ENCODE data around the gene PYM1.

PYM1 gene

DNA sequence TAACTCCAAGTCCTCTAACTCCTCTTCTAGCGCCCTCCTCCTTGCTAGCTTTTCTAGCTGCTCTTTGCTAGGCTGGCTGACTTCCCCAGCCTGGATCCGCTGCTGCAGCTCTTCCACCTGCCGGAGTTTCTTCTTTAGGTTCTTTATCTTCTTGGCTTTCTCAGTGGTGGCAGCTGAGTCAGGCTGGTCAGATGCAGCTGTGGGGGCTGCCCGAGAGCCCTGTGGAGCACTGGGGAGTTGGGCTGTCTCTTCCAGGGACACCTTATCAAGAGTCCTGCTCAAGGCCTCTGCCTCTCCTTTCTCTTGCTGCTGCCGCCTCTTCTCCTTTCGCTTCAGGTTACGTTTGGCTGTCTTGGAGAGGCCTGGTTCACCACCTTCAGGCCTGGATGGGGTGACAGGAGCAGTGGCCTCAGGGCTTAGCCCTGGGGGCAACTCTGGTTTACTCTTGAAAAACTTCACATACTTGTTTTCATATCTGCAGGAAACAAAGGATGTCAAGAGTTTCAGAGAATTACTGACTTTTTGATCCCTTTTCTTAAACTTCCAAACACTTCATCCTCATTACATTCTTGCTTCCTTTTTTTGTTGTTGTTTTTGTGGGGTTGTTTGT is 25.7 kb downstream of the PYM1 start:
- Histone ChIP-seq H3K36me3 (ENCODE audit: insufficient read depth, low read length) (peaks cover 42% of the 10 kb centered on the region), H3K9ac (ENCODE audit: low read length) (no peak overlapping the region), H3K4me2 (ENCODE audit: low read length) (no peak overlapping the region), H3K79me2 (ENCODE audit: insufficient read depth, low read length) (peaks cover 4% of the 10 kb centered on the region; the same call in 1 of the 2 replicates), H3F3A (ENCODE audit: insufficient read depth, low read length) (no peaks in the 10 kb centered on the region; the same call in 1 of the 2 replicates), H3K4me1 (ENCODE audit: insufficient read depth, low read length, severe bottlenecking) (no peaks in the 10 kb centered on the region), H3K9me3 (ENCODE audit: low read length) (no peaks in the 10 kb centered on the region), H2AFZ (ENCODE audit: low read length) (no peak overlapping the region), H3K27me3 (ENCODE audit: insufficient read depth, low read length) (no peaks in the 10 kb centered on the region), H4K20me1 (ENCODE audit: insufficient read depth, low read length) (no peaks in the 10 kb centered on the region), H3K4me3 (ENCODE audit: low read depth, low read length, poor library complexity, severe bottlenecking) (no peak overlapping the region), H3K9me2 (ENCODE audit: low read depth, low read length) (no peaks in the 10 kb centered on the region), H3K27ac (ENCODE audit: low read depth, low read length, poor library complexity, severe bottlenecking) (no peak overlapping the region)
- no peak for TF ChIP-seq EZH2 (IDR thresholded peaks at IDR 0.05; ENCODE audit: borderline replicate concordance, low read length)
- no peak for TF ChIP-seq CTCF (IDR thresholded peaks at IDR 0.05; ENCODE audit: low read length)

- TF ChIP-seq EZH2 (IDR thresholded peaks at IDR 0.05; ENCODE audit: borderline replicate concordance, low read length) (no peak), CTCF (IDR thresholded peaks at IDR 0.05; ENCODE audit: low read length) (no peak)
- no peaks in the 10 kb centered on the region for H3K79me2 ChIP-seq (ENCODE audit: insufficient read depth, low read length)
- no peaks in the 10 kb centered on the region for H3K27me3 ChIP-seq (ENCODE audit: insufficient read depth, low read length)
- H4K20me1 ChIP-seq (ENCODE audit: insufficient read depth, low read length), result no peaks in the 10 kb centered on the region
- H3K36me3 ChIP-seq (ENCODE audit: insufficient read depth, low read length), result peaks cover 36% of the 10 kb centered on the region
- no peak overlapping the region for H2AFZ ChIP-seq (ENCODE audit: low read length)
- no peaks in the 10 kb centered on the region for H3K4me1 ChIP-seq (ENCODE audit: insufficient read depth, low read length, severe bottlenecking)
- H3F3A ChIP-seq (ENCODE audit: insufficient read depth, low read length), result no peaks in the 10 kb centered on the region; the same call in 1 of the 2 replicates
- H3K27ac ChIP-seq (ENCODE audit: low read depth, low read length, poor library complexity, severe bottlenecking), result no peak overlapping the region
- no peak overlapping the region for H3K4me2 ChIP-seq (ENCODE audit: low read length)
- H3K4me3 ChIP-seq (ENCODE audit: low read depth, low read length, poor library complexity, severe bottlenecking), result no peak overlapping the region
- H3K9ac ChIP-seq (ENCODE audit: low read length), result no peak overlapping the region
- no peaks in the 10 kb centered on the region for H3K9me2 ChIP-seq (ENCODE audit: low read depth, low read length)
- no peaks in the 10 kb centered on the region for H3K9me3 ChIP-seq (ENCODE audit: low read length)
Measured at GRCh38 chr12:55899082-55899481, 28.6 kb downstream of the PYM1 start.

DNA sequence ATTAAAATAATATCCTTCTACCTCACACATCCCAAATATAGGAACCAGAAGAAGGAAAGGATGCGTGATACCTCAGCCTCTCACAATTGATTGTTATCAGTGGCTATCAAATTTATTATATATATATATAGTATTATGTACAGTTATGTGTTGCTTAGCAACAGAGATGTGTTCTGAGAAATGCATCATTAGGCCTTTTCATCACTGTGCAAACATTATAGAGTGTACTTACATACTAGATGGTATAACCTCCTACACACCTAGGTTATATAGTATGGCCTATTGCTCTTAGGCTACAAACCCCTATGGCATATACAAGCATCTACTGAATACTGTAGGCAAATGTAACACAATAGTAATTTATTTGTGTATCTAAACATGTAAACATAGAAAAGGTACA is 34.0 kb downstream of the PYM1 start:
- H3K4me2 ChIP-seq (ENCODE audit: low read length), result no peak overlapping the region
- no peaks in the 10 kb centered on the region for H3K9me2 ChIP-seq (ENCODE audit: low read depth, low read length)
- H3K79me2 ChIP-seq (ENCODE audit: insufficient read depth, low read length), result no peaks in the 10 kb centered on the region
- TF ChIP-seq CTCF (IDR thresholded peaks at IDR 0.05; ENCODE audit: low read length), result no peak
- no peak for TF ChIP-seq EZH2 (IDR thresholded peaks at IDR 0.05; ENCODE audit: borderline replicate concordance, low read length)
- H3K4me3 ChIP-seq (ENCODE audit: low read depth, low read length, poor library complexity, severe bottlenecking), result no peak overlapping the region
- no peaks in the 10 kb centered on the region for H3K27me3 ChIP-seq (ENCODE audit: insufficient read depth, low read length)
- H3K9ac ChIP-seq (ENCODE audit: low read length), result no peak overlapping the region
- no peaks in the 10 kb centered on the region for H3K9me3 ChIP-seq (ENCODE audit: low read length)
- H3K36me3 ChIP-seq (ENCODE audit: insufficient read depth, low read length), result no peaks in the 10 kb centered on the region; the same call in 1 of the 2 replicates
- no peak overlapping the region for H3K27ac ChIP-seq (ENCODE audit: low read depth, low read length, poor library complexity, severe bottlenecking)
- no peaks in the 10 kb centered on the region for H3F3A ChIP-seq (ENCODE audit: insufficient read depth, low read length)
- no peak overlapping the region for H2AFZ ChIP-seq (ENCODE audit: low read length)
- H3K4me1 ChIP-seq (ENCODE audit: insufficient read depth, low read length, severe bottlenecking), result no peaks in the 10 kb centered on the region
- no peaks in the 10 kb centered on the region for H4K20me1 ChIP-seq (ENCODE audit: insufficient read depth, low read length)

Data from OCI-LY1 (cell line).